ENCODE data around the gene C9orf153. TPM values are rescaled to one million over a fixed set of nuclear protein-coding genes. Genes with fewer than 3 reads are reported as not detected.

C9orf153 gene
- total and polyA plus RNA-seq, 11 donors = 0.14 to 0.72 (median 0.42) TPM; not detected in 4

GRCh38 chr9:86272221-86272620, 12.8 kb upstream of the C9orf153 start:
- intact Hi-C loops (cut with DNase I) = no loop called here
- Histone ChIP-seq H3K9me3 (no peaks in the 10 kb centered on the region), H3K4me3 (no peak overlapping the region), H3K4me1 (peaks cover 0 to 31% (median 22%) of the 10 kb centered on the region in 12 donors), H3K36me3 (peaks cover 0 to 46% (median 35%) of the 10 kb centered on the region in 9 donors), H3K27me3 (no peaks in the 10 kb centered on the region), H3K27ac (no peak overlapping the region)
- WGBS, 4 donors = 91 to 95% (median 94%) methylated on average over 4 of the region's 4 CpGs
- TF ChIP-seq CTCF (IDR thresholded peaks at IDR 0.05) (no peak), POLR2A (IDR thresholded peaks at IDR 0.05) (no peak)
- ATAC-seq = no peak
- no peak for DNase-seq

GRCh38 chr9:86263876-86264275, 4.4 kb upstream of the C9orf153 start:
- Histone ChIP-seq H3K4me1 (peaks cover 0 to 7% (median 0%) of the 10 kb centered on the region in 12 donors), H3K9me3 (no peaks in the 10 kb centered on the region), H3K27me3 (no peaks in the 10 kb centered on the region), H3K27ac (no peak overlapping the region), H3K36me3 (peaks cover 0 to 67% (median 30%) of the 10 kb centered on the region in 9 donors), H3K4me3 (no peak overlapping the region)
- TF ChIP-seq POLR2A (IDR thresholded peaks at IDR 0.05) (no peak), CTCF (IDR thresholded peaks at IDR 0.05) (no peak)
- no peak for ATAC-seq
- DNase-seq = no peak
- intact Hi-C loops (cut with DNase I) = no loop called here
- 85 to 91% (median 89%) methylated on average over 6 of the region's 6 CpGs for WGBS, 4 donors

GRCh38 chr9:86262492-86262891, 3.0 kb upstream of the C9orf153 start:
- Histone ChIP-seq H3K4me3 (no peak overlapping the region), H3K27me3 (no peaks in the 10 kb centered on the region), H3K4me1 (peaks cover 0 to 7% (median 0%) of the 10 kb centered on the region in 12 donors), H3K27ac (peak overlapping the region in 1 of 12 donors; percentile 15), H3K36me3 (peaks cover 0 to 59% (median 28%) of the 10 kb centered on the region in 9 donors), H3K9me3 (no peaks in the 10 kb centered on the region)
- 58 to 77% (median 73%) methylated on average over 4 of the region's 4 CpGs for WGBS, 4 donors
- TF ChIP-seq CTCF (IDR thresholded peaks at IDR 0.05) = no peak
- TF ChIP-seq POLR2A (IDR thresholded peaks at IDR 0.05) = no peak
- DNase-seq (no peak), ATAC-seq (peak in 3 of 4 donors; percentile 37 to 60 (median 49))
- intact Hi-C loops (cut with DNase I) = no loop called here

GRCh38 chr9:86257391-86257790, 2.1 kb downstream of the C9orf153 start:
- ATAC-seq = peak in 3 of 4 donors; percentile 59 to 76 (median 60)
- intact Hi-C loops (cut with DNase I) = loop anchor here in 1 of 10 donors (10.0 kb wide), 1 partner anchor 53 kb away; no protein-coding TSS in a partner anchor
- peaks cover 0 to 11% (median 2%) of the 10 kb centered on the region in 9 donors for H3K36me3 ChIP-seq
- H3K27me3 ChIP-seq = no peaks in the 10 kb centered on the region
- H3K27ac ChIP-seq = no peak overlapping the region
- no peak overlapping the region for H3K4me3 ChIP-seq
- WGBS, 4 donors = 50 to 64% (median 54%) methylated on average over 2 of the region's 2 CpGs
- peaks cover 0 to 6% (median 0%) of the 10 kb centered on the region in 12 donors for H3K4me1 ChIP-seq
- peak in 2 of 5 donors; percentile 34 to 52 for DNase-seq
- TF ChIP-seq CTCF (IDR thresholded peaks at IDR 0.05) (no peak), POLR2A (IDR thresholded peaks at IDR 0.05) (no peak)
- H3K9me3 ChIP-seq = peaks cover 0 to 10% (median 0%) of the 10 kb centered on the region in 12 donors

Measured in heart left ventricle (tissue), 16 donors.